Epithelial cell of umbilical artery (primary cell): ENCODE measurements around the gene SRRD. TPM values are rescaled to one million over a fixed set of nuclear protein-coding genes. Genes with fewer than 3 reads are reported as not detected.

Experiments
- total RNA-seq: library from RNA; depleted of rRNA; stranded (reverse); fragments of >200 nt; gene quantifications from 2 replicates; pipeline ENCODE4 v1.2.3, GENCODE V29; 2014

SRRD gene, protein sequence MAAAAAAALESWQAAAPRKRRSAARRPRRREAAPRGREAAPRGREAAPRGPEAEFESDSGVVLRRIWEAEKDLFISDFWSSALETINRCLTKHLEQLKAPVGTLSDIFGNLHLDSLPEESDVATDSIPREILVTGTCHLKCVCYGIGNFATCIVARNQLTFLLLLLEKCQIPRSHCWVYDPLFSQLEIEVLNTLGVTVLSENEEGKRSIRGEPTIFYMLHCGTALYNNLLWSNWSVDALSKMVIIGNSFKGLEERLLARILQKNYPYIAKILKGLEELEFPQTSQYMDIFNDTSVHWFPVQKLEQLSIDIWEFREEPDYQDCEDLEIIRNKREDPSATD
- total RNA-seq, result 19.9 and 24.0 TPM in 2 replicates

DNA sequence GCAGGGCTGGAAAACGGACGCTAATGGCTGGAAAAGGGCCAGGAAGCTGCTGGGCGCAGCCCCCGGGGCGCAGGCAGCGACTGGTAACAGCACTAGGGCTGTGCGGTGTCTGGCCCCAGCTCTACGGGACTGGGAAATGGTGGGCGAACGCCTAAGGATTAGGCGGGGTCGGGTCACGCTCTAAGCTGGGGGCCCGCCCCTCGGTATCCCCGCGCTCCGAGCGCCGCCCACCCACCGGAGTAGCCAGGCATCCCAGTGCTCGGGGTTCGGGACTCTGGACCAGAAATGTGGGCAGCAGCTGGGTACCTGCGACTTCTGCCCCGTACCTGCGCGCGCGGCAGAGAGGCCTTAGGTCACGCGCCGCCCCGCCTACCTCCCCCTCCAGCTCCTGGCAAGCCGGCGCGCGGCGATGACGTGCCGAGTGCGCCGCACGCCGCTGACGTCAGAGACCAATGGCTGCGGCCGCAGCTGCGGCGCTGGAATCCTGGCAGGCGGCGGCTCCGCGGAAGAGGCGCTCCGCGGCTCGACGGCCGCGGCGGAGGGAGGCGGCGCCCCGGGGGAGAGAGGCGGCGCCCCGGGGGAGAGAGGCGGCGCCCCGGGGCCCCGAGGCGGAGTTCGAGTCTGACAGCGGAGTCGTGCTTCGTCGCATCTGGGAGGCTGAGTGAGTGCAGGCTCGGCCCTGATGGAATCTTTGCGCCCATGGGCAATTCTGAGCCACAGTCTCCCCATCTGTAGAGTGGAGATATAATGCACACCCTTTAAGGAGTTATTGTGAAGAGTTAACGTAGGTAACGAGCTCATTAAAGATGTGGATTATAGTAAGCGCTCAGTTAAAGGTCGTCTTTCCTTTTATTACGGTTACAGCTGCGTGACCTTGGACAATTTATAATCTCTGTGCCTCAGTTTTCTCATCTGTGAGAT is at the start of gene SRRD, which contains the start of gene HPS4:
Gene SRRD, plus strand, starts transcription at position 439 of the 921 bp plus-strand sequence. Its CDS starts 14 bp downstream, at position 453.
Gene HPS4, minus strand, starts transcription at position 345 of the 921 bp plus-strand sequence. CDS start 2,021 bp downstream, outside the sequence.

DNA sequence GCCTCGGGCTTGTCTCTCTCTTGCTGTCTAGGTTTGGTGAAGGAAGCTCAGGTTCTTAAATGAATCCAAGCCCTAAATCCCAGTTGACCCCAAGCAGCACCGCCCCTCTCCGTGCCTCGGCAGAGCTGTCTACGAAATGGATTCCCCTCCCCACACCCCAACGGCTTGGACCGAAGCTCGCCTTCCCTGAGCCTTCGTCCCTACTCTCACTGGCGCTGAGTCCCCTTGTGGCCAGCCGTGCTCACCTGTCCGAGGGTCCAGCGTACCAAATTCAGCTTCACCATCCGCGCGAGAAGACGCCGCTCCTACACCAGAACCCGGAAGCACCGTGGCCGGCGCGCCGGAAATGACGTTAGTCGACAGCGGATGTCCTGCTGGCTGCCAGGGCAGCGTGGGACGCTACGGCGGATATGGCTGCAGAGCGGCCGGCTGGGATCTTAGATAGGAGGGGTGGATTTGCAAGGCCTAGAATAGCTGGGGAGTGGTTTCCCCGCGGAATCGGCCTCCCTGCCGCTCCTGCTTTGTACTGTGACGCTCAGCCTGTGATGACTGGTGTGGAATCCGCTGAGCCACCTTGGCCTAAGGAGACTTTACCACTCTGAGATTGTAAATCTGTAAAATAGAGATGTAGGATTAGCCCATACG is 28.6 kb downstream of the SRRD start, which contains the start of gene TFIP11:
Gene TFIP11, minus strand, starts transcription at position 325 of the 645 bp plus-strand sequence. CDS start 2,201 bp downstream, outside the sequence.

Other genes starting within 250 kb of the SRRD start
- gene ASPHD2, start 54.6 kb upstream of the SRRD start, total RNA-seq, result 9.3 and 9.4 TPM in 2 replicates
- gene HPS4, start 94 bp upstream of the SRRD start, total RNA-seq, result 13.0 and 28.9 TPM in 2 replicates
- gene TFIP11, start 28.6 kb downstream of the SRRD start, total RNA-seq, result 49.7 and 55.2 TPM in 2 replicates
- 38.7 and 60.6 TPM in 2 replicates for gene TPST2, start 106.3 kb downstream of the SRRD start, total RNA-seq
- gene CRYBB1, start 134.2 kb downstream of the SRRD start, total RNA-seq, result not detected in 2 replicates
- gene CRYBA4, start 138.1 kb downstream of the SRRD start, total RNA-seq, result not detected in 2 replicates
- 0.32 and 0.46 TPM in 2 replicates for gene MIAT, start 173.7 kb downstream of the SRRD start, total RNA-seq